HG03175 (cell line): ENCODE results near the gene CST9.
"Not testable (repeated sequence)": the region's sequence is repeated elsewhere in the genome, so short reads cannot be mapped to it uniquely, and the experiment has no call there.

Source experiments
- ATAC-seq: cut with Tn5 transposase; IDR thresholded peaks from one replicate; pipeline ENCODE4 v1.9.1; 2021; ENCODE audit warnings: mild to moderate bottlenecking, moderate library complexity; ENCODE audit not compliant: unreplicated experiment

CST9 gene

DNA sequence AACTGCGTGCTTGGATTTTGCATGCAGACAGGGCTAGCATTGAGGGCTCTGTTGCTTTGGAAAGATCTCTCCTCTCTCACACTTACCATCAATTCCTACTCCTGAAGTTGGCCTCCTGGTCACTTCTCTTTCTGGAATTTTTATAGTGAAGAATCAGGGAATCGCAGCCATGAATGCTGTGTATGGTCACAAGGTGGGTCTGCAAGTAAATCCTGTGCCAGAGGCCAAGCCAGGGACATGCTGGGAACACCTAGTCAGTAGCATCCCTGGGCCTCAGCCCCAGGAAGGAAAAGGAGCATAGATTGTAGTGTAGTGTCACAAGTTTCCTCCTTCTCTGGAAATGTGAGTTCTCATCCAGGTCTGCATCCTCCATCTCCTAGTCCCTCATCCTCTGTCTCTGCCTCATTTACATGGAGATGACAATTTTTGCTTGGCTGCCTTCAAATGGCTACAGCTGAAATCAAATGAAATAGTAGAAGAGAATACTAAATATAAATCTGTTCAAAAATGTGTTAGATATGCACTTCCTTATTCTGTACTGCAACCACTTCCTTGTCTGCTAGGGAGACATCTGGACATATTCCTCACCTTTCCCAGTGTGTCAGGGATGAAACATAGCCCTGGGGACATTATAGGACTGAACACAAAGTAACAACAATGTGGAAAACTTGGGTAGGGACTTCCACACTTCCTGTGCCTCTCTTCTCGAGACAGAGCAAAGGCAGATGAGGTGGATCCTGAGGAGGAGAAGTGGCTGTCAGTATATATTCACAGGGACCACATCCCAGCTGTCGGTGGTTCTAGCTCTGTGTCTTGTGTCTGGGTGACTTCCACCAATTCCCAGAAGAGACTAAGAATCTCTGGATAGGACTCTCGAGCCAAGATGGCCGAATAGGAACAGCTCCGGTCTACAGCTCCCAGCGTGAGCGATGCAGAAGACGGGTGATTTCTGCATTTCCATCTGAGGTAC is 17.0 kb downstream of the CST9 start:
- ATAC-seq = no peak

DNA sequence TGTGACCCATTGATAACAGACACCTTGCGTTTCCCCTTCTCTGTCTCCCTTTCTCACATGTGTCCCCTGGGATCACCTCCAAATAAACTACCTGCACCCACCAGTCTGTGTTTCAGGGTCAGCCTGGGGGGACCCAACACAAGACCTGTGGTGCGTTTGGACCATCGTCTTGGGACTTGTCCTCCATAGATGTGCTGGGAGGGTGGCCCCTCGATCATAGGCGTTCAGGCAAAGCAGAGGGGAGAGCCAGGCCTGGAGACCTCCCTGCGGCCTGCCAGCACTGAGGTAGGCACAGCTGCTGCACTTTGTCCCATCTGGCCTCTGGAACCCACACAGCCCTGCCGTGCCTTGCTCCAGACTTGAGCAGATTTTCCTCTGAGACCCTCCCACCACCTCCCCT is 18.1 kb downstream of the CST9 start:
- ATAC-seq = no peak

DNA sequence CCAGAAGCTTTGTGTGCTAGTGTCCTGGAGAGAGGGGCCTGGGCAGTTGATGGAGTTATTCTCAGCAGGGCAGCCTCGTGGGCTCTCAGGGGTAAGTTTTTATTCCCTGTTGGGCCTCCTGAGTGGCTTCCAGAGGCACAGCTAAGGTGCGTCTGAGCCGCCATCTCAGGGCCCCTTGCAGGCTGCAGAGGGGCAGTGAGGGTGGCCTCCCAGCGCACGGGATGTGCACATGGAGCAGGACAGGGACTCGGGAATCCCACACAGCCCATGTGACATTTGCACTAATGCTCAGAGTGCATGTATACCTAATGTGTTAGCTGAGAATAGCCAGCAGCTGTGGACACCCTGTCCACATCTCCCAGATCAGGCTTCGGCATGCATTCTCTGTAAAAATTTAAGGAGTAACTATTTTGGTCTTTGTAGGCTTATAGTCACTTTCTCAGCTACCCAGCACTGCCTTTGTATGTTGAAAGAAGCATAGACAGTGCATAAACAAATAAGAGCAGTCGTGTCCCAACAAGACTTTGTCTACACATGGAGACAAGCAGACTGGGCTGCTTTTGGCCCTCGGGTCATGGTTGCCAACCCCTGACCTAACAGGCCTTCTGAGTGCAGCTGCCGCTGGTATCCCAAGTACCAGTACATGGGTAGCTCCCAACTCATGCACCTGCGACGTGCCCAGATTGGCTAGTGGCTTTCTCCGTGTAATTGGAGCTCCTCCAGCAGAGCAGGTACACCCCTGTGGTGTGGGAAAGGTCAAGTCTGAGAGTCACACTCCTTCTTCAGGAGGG is 18.8 kb downstream of the CST9 start:
- ATAC-seq = no peak

DNA sequence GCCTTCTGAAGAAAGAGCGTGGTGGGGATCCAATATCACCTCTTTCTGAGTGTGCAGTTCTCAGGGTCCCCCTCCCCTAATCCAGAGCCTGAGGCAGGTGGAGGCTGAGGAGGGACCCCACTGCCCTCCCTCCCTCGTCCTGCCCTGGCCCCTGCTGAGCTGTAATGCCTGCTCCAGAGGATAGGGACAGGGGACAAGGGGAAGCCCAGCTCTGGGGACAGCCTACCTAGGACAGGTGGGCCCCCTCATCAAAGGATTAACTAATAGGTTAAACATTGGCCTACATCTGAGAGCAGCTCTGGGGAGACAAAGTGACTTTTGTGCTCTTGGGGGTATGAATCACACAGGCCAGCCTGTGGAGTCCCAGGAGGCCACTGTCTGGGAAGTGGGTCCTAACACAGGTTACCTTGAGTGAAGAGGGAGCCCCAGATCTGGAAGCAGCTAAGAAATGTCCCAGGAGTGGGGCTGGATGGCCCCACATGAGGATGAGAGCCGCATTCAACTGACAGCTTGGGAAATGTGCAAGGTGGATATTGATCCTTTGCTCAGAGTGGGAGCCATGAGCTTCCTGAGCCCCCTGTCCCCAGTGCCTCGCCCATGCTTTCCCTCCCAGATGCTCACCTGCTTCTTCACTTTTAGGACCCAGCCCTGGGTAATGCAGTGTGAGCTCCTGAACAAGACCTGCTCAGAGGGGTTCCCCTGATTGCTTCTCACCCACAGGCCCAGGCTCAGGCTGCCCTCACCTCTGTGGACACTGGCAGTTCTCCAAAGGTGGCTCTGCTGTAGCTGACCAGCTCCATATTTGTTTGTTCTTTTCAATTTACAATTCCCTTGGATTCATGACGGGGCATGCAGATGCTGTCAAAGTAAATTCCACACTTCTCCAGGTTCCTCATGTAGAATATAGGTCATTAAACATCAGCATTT is 19.6 kb downstream of the CST9 start:
- ATAC-seq = no peak

DNA sequence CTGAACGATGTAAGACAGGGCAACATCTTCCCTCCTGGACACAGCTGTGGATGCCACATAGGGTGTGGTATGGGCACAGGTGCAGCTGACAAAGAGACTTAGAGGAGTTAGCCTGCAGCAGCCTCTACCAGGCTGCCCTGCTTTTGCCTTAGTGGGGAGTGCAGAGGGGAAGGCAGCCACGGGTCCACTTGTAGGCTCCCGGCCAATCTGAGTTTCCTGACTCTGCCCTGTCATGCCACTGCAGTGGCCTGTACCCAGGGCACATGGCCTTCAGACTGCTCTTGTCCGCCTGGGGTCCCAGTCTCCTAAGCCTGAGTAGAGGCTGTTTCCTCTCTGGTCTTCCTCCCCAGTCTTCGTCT is 20.3 kb downstream of the CST9 start:
- ATAC-seq = no peak

DNA sequence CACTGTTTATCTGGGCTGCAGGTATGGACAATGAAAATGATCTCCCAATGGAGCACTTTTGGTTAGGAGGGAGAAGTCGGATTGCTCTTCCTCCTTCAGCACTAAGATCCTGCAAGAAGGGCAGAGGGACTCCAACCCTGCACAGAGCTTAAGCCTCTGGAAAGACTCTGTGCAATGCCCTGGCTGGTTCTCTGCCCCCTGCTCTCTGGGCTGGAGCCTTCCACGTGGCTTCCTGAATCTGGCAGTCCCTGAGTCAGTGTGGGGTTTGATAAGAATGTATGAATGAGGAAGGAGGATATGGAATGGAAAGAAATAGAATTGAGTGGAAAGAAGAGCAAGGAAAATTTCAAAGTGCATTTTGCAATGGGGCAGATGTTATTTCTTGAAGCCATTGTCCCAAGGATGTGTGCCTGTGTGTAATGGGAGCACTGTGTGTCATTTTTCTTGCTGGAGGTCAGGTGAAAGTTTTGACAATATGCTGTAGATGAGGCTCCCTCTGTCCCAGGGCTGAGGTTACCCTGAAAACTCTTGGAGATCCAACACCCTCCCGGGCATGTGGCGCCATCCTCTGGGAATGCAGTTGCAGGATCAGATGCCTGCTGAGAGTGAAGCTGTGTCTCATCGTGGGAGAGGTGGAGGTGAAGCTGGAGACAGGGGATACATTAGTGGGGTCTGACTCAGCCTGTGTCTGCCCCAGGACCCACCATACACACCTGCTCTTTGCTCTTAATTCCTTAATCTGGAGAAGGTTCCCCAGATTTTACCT is 21.1 kb downstream of the CST9 start:
- no peak for ATAC-seq

DNA sequence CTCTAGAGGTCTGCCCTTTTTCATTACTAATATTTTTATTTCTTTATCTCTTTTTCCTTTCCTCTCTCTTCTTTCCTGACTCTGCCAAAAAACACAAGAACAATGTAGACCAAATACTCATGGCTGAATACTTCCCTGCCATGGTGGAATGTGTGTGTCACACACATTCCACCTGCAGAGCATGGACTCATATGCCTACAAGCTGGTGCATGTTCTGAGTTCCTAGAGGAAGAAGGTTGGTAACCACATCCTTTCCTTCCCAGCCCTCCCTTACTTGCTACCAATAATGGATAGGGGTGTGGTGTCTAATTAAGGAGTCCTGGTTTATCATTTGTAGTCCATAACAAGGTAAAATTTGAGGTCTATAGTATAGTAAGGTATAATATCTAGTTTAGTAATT is 22.2 kb downstream of the CST9 start:
- no peak for ATAC-seq

DNA sequence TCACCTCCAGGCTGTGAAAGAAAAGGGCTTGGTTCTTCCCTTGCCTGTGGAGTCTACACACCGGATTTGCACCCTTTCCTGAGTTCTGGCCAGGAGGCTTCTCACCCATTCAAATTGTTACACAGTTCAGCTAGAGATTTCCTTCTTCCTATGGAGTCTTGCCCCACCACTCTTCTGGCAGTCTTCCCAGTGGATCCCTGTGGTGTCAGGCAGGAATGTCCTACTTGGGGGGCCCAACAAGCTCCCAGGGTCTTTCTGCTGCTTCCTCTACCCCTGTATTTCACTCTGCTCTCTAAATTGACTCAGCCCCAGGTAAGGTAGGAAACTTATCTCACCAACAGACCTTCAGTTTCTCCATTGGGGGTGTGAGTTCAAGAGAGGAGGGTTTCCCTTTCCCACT is 23.4 kb downstream of the CST9 start:
- no peak for ATAC-seq

DNA sequence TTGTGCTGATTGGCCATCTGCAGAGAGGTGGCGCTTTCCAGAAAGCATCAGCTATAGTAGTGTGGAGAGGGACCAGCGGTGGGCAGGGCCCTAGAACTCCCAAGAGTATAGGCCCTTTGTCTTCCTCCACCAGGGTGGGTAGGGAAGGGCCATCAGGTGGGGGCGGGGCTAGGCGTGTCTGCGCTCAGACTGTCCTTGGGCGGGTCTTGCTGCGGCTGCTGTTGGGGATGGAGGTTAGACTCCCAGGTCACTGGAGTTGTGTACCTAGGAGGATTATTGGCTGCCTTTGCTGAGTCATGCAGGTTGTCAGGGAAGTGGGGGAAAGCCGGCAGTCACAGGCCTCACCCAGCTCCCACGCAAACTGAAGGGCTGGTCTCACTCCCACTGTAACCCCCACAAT is 23.9 kb downstream of the CST9 start:
- ATAC-seq = not testable (repeated sequence)

DNA sequence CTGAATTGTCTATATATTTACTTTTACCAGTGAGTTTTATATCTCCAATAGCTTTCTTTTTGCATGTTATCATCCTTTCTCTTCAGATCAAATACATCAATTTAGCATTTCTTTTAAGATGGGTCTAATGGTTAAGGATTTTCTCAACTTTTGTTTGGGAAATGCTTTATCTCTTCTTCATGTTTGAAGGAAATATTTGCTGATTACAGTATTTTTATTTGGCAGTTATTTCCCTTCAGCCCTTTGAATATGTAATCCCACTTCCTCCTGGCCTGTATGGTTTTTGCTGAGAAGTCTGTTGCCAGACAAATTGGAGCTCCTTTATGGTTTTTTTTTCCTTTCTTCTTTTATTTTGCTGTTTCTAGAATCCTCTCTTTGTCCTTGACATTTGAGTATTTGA is 30.7 kb downstream of the CST9 start:
- ATAC-seq = no peak

DNA sequence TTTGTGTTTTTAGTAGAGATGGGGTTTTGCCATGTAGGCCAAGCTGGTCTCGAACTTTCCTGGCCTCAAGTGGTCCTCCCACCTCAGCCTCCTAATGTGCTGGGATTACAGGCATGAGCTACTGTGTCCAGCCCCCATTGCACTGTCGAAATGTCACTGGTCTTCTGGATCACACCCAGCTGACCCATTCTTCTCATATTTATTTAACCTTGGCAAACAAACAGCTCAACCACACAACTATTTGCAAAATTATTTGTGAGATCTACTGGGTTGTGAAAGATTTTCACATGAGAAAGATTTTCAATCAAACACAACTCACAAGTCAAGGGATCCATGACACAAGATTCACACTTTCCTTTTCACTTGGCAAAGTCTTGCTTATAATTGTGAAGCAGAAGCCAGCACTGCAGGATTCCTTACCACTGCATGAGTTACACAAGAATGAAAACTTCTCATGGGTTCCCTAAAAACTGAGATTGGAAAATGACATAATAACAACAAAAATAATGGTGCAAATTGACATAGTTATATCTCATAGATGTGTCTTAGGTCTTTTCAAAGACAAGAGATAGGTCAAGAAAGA is 35.4 kb downstream of the CST9 start:
- ATAC-seq = no peak

DNA sequence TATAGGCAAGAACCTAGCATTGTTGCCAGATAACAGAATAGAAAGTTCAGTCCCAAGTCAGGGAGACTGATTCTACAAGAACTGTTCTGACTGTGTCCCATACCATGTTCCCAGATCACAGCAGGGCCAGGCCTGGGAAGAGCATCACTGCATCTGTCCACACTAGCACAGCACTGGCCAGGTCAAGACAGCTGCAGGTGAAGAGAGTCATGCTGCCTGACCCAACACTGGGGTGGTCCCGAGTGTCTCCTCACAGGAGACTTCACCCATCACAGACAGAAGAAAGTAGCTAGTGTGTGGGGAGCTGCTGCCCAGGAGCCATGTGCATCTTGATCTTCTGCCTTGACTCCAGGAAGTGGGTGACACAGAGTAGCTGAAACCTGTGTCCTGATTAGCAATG is 36.1 kb downstream of the CST9 start:
- ATAC-seq = no peak

DNA sequence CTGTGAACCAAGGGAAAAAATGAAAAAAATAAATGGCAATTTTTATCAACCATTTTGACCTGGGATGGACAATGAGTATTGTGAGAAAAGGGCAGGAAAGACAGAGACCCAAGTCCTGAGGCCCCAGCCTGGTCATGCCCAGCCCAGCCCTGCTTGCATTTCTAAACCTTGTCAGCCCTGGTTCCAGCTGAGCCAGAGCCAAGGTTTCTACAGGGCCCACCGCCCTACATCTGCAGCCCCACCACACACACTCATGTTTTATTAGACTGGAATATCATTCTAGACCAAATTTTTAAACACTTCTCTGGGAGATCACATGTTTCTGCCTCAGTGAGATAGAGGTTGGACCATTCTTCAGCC is 36.8 kb downstream of the CST9 start:
- no peak for ATAC-seq

DNA sequence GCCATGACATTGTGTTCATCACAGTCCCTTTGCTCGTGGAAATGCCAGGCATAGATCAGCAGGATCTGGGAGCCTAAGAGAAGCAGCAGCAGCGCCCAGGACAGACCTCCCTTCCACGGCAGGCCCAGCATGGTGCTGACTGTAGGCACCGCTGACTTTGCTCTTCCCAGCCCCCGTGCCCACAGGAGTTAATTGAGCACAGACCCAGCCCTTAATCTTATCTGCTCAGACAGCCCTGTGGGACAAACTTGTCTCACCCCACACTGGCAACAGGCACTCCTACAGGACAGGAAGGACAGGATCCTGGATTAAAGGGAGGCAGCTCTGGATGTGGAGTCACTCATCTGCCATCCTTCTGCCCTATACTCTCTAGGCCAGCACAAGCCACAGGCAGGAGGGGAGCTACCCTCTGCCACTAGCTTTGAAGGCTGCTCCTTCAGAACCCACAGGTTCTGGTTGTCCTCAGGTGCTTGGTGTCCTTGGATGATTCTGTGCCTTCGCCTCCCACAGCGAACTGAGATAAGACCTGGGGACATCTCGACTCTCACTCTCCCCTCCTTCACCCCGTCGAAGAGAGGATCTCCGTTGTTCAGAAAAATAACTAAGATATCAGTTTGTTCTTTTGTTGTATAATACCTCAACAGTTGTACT is 37.3 kb downstream of the CST9 start, which contains the start of gene CST9L:
CST9L (minus strand) TSS at position 165 of the 651 bp plus-strand sequence; CDS start at position 131, 34 bp downstream.
- no peak for ATAC-seq

DNA sequence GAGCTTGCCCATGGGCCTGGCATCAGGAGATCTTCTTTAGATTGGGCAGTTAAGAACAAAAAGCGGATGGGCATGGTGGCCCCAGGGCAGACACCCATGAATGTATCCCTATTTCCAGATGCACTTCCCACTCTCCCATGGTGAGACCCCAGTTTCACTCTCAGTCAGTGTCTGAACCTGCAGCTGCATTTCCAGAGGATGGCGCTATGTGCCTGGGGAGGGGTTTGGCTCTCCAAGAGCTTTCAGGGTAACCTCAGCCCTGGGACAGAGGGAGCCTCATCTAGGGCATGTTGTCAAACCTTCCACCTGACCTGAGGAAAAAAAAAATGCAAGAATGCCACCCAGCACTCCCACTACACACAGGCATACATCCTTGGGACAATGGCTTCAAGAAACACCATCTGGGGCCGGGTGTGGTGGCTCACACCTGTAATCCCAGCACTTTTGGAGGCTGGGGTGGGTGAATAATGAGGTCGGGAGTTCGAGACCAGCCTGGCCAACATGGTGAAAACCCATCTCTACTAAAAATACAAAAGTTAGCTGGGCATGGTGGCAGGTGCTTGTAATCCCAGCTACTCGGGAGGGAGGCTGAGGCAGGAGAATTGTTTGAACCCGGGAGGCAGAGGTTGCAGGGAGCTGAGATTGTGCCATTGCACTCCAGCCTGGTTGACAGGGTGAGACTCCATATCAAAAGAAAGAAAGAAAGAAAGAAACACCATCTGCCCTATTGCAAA is 39.4 kb downstream of the CST9 start:
- ATAC-seq = no peak

DNA sequence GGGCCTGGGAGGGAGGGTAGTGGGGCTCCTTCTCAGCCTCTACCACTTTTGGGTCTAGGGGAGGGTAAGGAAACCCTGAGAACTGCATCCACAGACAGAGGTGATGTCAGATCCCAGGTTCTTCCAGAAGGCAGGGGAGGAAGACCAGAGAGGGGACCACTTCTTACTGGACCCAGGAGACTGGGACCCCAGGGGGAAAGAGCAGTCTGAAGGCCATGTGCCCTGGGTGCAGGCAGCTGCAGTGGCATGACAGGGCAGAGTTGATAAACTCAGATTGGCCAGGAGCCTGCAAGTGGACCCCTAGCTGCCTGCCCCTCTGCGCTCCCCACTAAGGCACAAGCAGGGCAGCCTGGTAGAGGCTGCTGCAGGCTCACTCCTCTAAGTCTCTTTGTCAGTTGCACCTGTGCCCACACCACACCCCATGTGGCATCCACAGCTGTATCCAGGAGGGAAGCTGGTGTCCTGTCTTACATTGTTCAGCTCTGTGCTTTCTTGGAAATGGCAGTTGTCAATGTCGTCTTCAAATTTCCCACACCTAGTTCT is 40.1 kb downstream of the CST9 start:
- ATAC-seq = no peak

DNA sequence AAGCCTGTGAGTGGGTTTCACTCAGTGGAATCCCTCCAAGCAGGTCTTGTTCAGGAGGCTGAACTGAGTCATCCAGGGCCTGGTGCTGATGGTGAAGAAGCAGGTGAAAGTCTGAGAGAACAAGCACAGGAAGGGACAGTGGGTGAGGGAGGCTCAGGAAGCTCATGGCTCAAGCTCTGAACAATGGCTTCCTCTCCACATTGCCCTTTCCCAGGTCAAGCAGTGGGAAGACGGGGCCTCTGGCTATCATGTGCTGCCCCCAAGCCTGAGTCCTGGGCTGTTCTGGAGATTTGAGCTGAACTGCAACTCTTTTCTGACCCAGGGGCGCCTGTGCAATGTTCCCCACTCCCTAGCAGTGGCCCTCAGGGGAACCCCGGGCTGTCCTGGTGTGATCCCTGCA is 40.8 kb downstream of the CST9 start:
- ATAC-seq = no peak

DNA sequence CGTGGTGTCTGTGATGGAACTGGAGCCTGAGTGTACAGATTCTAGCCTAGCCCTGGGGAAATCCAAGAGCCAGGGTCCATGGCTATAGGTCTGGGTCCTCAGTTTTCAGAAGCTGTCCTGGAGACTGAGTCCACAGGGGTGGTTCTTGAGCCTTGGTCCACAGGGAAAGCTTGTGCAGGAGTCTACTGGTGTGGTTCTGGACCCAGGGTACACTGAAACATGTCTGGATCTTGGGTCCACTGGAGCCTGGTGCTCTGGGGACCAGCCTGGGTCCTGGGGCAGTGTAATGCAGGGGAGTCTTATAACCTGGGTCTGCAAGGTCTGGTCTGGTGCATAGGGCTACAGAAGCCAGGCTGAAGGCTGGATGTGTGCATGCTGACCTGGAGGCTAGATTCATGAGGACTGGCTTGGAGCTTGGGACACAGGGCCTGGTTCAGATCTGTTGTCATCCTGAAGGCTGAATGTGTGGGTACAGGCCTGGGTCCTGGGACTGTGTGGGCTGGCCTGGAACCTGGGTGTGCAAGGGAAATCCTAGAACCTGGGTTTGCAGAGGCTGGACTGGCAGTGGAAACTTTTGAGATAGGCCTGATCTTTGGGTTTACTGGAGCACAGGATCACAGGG is 42.9 kb downstream of the CST9 start:
- no peak for ATAC-seq
